Calu3 (cell line): Measurements from ENCODE around the gene HSPG2. TPM values are rescaled to one million over a fixed set of nuclear protein-coding genes. Genes with fewer than 3 reads are reported as not detected.

Experiments used
- BruUV-seq: library from RNA; stranded (reverse); fragments of 400-500 nt; replicated peaks from 2 replicates; lab custom pipeline; 2021; lab: Mats Ljungman, UMichigan
- CTCF ChIA-PET: fragments of 300-600 bp; sonication (Branson Sonifier 250); formaldehyde crosslinking; loops from one replicate; lab custom pipeline; 2022; ENCODE audit warnings: antibody characterized with exemption; lab: Charles Lee
- DNase-seq: peaks from one replicate; pipeline ENCODE4 v3.0.0; 2022
- H3K27ac Mint-ChIP-seq: one replicate; pipeline ENCODE4 v1.8.0; 2022; ENCODE audit warnings: mixed read lengths; ENCODE audit not compliant: unreplicated experiment
- H3K27me3 Mint-ChIP-seq: one replicate; pipeline ENCODE4 v1.8.0; 2022; ENCODE audit warnings: mixed read lengths; ENCODE audit not compliant: unreplicated experiment
- H3K36me3 Mint-ChIP-seq: one replicate; pipeline ENCODE4 v1.8.0; 2022; ENCODE audit warnings: mild to moderate bottlenecking, moderate library complexity, mixed read lengths; ENCODE audit not compliant: insufficient read depth, unreplicated experiment
- H3K4me1 Mint-ChIP-seq: one replicate; pipeline ENCODE4 v1.8.0; 2022; ENCODE audit warnings: mild to moderate bottlenecking, low read depth, mixed read lengths; ENCODE audit not compliant: unreplicated experiment
- H3K4me3 Mint-ChIP-seq: one replicate; pipeline ENCODE4 v1.8.0; 2022; ENCODE audit warnings: mild to moderate bottlenecking, low read depth, moderate library complexity, mixed read lengths; ENCODE audit not compliant: unreplicated experiment
- H3K9me3 Mint-ChIP-seq: one replicate; pipeline ENCODE4 v1.8.0; 2022; ENCODE audit warnings: low read depth, mixed read lengths; ENCODE audit not compliant: unreplicated experiment
- intact Hi-C: fragments of 100-400 bp; cut with micrococcal nuclease; formaldehyde crosslinking; loops from one replicate; pipeline ENCODE4 v1.10.0; 2022; ENCODE audit not compliant: unreplicated experiment
- total RNA-seq: library from RNA; stranded (reverse); gene quantifications from 2 replicates; pipeline ENCODE4 v1.2.3, GENCODE V29; 2022
- TF ChIP-seq, protein P1 (sequence below): fragments of 200-600 bp; IDR thresholded peaks from one replicate; pipeline ENCODE4 v1.8.0; 2022; ENCODE audit warnings: antibody characterized with exemption; ENCODE audit not compliant: unreplicated experiment

HSPG2 gene
- total RNA-seq, 1 experiment from 2014 or later: 397 TPM

DNA sequence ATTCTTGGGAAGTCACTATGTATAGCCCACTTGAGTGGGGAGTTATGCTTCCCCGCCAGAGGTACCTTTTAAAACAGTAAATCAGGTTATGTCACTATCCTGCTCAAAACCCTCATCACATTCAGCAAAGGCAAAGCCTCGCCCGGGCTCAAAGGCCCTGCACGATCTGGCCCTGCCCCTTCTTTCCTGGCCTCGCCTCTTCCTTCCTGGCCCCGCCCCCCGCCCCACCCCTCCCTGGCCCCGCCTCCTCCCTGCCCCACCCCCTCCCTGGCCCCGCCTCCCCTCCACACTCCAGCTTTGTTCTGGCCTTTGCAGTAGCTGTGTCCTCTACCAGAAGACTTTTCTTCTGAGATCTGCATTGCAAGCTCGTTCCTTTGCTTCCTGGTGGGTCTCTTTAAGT lies 118.5 kb downstream of the HSPG2 start:
- no peak overlapping the region for H3K4me3 Mint-ChIP-seq
- intact Hi-C loops: no loop called here
- no peak for DNase-seq

DNA sequence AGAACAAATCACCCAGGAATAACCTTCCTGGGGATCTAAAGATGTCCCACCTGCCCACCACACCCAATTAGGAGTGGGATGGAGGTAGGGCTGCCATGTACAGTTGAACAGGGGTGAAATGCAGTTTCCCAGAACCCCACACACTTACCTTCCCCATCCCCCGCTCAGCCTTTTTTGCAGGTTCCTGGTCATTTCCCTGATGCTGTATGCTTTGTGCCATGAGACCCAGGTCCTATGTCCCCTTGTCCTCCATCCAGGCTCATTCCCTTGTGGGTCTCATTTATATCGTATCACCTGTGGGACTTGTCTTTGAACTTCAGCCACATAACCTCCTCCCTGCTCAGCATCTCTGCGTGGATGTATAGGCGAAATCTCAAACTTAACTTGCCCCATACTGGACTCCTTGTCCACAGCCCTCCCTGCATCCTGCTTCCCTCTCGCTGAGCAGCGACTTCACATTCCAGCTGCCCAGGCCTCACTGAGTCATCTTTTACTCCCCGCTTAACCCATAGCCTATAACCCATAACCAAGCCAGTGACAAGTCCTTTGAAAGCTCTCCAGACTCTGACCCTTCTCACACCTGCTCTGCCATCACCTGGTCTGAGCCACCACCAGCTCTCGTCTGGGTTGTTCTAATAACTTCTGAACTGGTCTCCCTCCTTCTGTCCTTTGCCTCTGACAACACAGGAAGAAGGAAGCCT lies 120.4 kb downstream of the HSPG2 start:
- no peaks in the 10 kb centered on the region for H3K27me3 Mint-ChIP-seq
- TF ChIP-seq, protein P1, sequence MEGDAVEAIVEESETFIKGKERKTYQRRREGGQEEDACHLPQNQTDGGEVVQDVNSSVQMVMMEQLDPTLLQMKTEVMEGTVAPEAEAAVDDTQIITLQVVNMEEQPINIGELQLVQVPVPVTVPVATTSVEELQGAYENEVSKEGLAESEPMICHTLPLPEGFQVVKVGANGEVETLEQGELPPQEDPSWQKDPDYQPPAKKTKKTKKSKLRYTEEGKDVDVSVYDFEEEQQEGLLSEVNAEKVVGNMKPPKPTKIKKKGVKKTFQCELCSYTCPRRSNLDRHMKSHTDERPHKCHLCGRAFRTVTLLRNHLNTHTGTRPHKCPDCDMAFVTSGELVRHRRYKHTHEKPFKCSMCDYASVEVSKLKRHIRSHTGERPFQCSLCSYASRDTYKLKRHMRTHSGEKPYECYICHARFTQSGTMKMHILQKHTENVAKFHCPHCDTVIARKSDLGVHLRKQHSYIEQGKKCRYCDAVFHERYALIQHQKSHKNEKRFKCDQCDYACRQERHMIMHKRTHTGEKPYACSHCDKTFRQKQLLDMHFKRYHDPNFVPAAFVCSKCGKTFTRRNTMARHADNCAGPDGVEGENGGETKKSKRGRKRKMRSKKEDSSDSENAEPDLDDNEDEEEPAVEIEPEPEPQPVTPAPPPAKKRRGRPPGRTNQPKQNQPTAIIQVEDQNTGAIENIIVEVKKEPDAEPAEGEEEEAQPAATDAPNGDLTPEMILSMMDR: no peak
- intact Hi-C loops: no loop called here
- no peak overlapping the region for H3K4me3 Mint-ChIP-seq
- no peaks in the 10 kb centered on the region for H3K9me3 Mint-ChIP-seq
- BruUV-seq: no TSS peak
- CTCF ChIA-PET: interaction anchor here (0.6 kb wide), 1 partner anchor 212 kb away, joined by 3 read pairs; no protein-coding TSS in a partner anchor
- H3K4me1 Mint-ChIP-seq: peaks cover 20% of the 10 kb centered on the region
- peak; percentile 18 for DNase-seq
- H3K27ac Mint-ChIP-seq: peak overlapping the region; percentile 19
- H3K36me3 Mint-ChIP-seq: peaks cover 53% of the 10 kb centered on the region

More for the DNA sequence above, 118.5 kb downstream of the HSPG2 start:
- BruUV-seq: no TSS peak
- no peaks in the 10 kb centered on the region for H3K9me3 Mint-ChIP-seq
- H3K27ac Mint-ChIP-seq: peak overlapping the region; percentile 20
- TF ChIP-seq, protein P1: no peak
- peaks cover 61% of the 10 kb centered on the region for H3K36me3 Mint-ChIP-seq
- no peaks in the 10 kb centered on the region for H3K27me3 Mint-ChIP-seq
- peaks cover 18% of the 10 kb centered on the region for H3K4me1 Mint-ChIP-seq
- CTCF ChIA-PET: no interaction called here

DNA sequence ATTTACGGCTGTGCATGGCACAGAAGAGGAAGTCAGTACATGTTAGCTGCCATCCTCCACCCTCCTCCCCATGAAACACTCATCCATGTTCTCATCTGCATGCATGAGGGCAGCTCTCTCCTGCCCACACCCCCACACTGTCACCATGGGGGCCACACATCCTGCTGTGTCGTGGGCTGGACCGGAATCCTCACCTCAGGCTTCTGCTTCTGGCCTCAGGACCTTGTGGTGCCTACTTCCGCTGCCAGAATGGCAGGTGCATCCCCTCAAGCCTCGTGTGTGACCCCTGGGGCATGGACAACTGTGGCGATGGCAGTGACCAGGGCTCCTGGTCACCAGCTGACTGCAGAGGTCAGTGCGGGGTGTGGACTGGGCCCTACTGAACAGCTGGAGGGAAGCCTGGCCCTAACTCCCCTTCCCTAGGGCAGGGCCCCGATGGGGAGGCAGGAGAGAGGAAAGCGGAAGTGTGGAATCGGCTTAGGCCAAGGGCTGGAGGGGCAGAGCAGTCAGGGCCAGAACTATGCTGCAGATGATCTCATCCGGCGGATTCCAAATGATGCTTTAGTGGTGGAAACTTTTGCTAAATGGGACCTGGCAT lies 121.3 kb downstream of the HSPG2 start:
- TF ChIP-seq, protein P1: no peak
- Mint-ChIP-seq H3K9me3 (no peaks in the 10 kb centered on the region), H3K4me3 (no peak overlapping the region), H3K27ac (no peak overlapping the region), H3K36me3 (peaks cover 44% of the 10 kb centered on the region), H3K27me3 (no peaks in the 10 kb centered on the region), H3K4me1 (peaks cover 26% of the 10 kb centered on the region)
- no peak for DNase-seq
- no TSS peak for BruUV-seq
- intact Hi-C loops: no loop called here
- CTCF ChIA-PET: no interaction called here

DNA sequence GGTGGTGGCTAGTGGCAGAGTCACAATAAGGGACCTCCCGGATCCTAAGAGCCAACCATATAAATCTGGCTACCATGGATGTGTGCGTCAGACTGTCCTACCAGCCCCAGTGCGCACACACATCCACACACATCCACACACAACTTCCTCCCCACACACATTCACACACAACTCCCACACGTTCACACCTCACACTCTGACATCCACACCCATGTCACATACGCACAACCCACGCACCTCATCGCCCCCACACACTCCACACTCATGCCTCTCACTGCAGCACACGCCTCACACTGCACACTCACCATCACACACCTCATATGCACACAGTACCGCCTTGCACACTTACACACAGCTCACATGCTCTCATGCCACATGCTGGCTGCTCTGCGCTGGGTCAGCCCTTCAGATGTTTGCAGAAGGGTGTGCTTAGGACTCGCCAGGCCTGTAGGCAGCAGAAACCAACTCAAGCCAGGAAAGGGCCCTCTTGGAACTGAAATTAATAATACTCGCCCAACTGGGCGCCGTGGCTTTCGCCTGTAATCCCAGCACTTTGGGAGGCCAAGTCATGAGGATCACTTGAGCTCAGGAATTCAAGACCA lies 122.0 kb downstream of the HSPG2 start:
- Mint-ChIP-seq H3K36me3 (peaks cover 37% of the 10 kb centered on the region), H3K4me3 (peak overlapping the region; percentile 31), H3K4me1 (peaks cover 26% of the 10 kb centered on the region), H3K9me3 (no peaks in the 10 kb centered on the region), H3K27ac (peak overlapping the region; percentile 74), H3K27me3 (no peaks in the 10 kb centered on the region)
- no peak for DNase-seq
- BruUV-seq: no TSS peak
- CTCF ChIA-PET: no interaction called here
- intact Hi-C loops: no loop called here
- TF ChIP-seq, protein P1: no peak
